ENCODE measurements around the gene CEP170B. TPM values are rescaled to one million over a fixed set of nuclear protein-coding genes. Genes with fewer than 3 reads are reported as not detected.

Gene CEP170B
- total RNA-seq, 1 donor from 2014 or later = 55.4 TPM

GRCh38 chr14:104871656-104872468, 6.8 kb downstream of the CEP170B start:
- no peak overlapping the region for H3K4me3 ChIP-seq (ENCODE audit: insufficient read depth, low read depth, low read length)
- no peak overlapping the region for H3K27ac ChIP-seq (ENCODE audit: low read depth, low read length)
- peaks cover 12% of the 10 kb centered on the region for H3K4me1 ChIP-seq (ENCODE audit: insufficient read depth, low read length)
- peak overlapping the region; percentile 53 for H3K27ac Mint-ChIP-seq (ENCODE audit: unreplicated experiment)
- TF ChIP-seq EZH2 (IDR thresholded peaks at IDR 0.05; ENCODE audit: insufficient read depth, low read length) (no peak), CTCF (IDR thresholded peaks at IDR 0.05; ENCODE audit: insufficient read depth, low read depth, low read length) (no peak)
- peaks cover 17% of the 10 kb centered on the region for H3K4me1 Mint-ChIP-seq (ENCODE audit: low read depth, unreplicated experiment)
- no peak for DNase-seq (ENCODE audit: low read depth)
- H3K36me3 ChIP-seq (ENCODE audit: insufficient read depth, low read length) = no peaks in the 10 kb centered on the region
- H3K27me3 ChIP-seq (ENCODE audit: insufficient read depth, low read length) = no peaks in the 10 kb centered on the region
- H3K79me2 ChIP-seq (ENCODE audit: insufficient read depth, low read length) = peaks cover 86% of the 10 kb centered on the region
- no peaks in the 10 kb centered on the region for H3K9me3 ChIP-seq (ENCODE audit: insufficient read depth, low read depth, low read length)
- no peaks in the 10 kb centered on the region for H3K27me3 Mint-ChIP-seq (ENCODE audit: low read depth, unreplicated experiment)
- no peak for FAIRE-seq
- H3K9ac ChIP-seq (ENCODE audit: low read length) = no peak overlapping the region
- H2AFZ ChIP-seq (ENCODE audit: low read depth, low read length) = no peak overlapping the region
- peaks cover 100% of the 10 kb centered on the region for H4K20me1 ChIP-seq (ENCODE audit: insufficient read depth, low read length)
- no peak overlapping the region for H3K4me2 ChIP-seq (ENCODE audit: low read length)
- no peaks in the 10 kb centered on the region for H3K36me3 Mint-ChIP-seq (ENCODE audit: low read depth, unreplicated experiment)
- H3K4me3 Mint-ChIP-seq (ENCODE audit: unreplicated experiment) = no peak overlapping the region
- H3K9me3 Mint-ChIP-seq (ENCODE audit: unreplicated experiment) = no peaks in the 10 kb centered on the region

- no peaks in the 10 kb centered on the region for H3K27me3 ChIP-seq (ENCODE audit: insufficient read depth, low read length)
- H3K4me2 ChIP-seq (ENCODE audit: low read length) = peak overlapping the region; percentile 57
- H3K27ac ChIP-seq (ENCODE audit: low read depth, low read length) = no peak overlapping the region
- peak; percentile 44 for DNase-seq (ENCODE audit: low read depth)
- no peaks in the 10 kb centered on the region for H3K36me3 Mint-ChIP-seq (ENCODE audit: low read depth, unreplicated experiment)
- TF ChIP-seq EZH2 (IDR thresholded peaks at IDR 0.05; ENCODE audit: insufficient read depth, low read length) (no peak), CTCF (IDR thresholded peaks at IDR 0.05; ENCODE audit: insufficient read depth, low read depth, low read length) (no peak)
- FAIRE-seq = no peak
- H3K9ac ChIP-seq (ENCODE audit: low read length) = no peak overlapping the region
- H3K36me3 ChIP-seq (ENCODE audit: insufficient read depth, low read length) = no peaks in the 10 kb centered on the region
- H3K4me3 ChIP-seq (ENCODE audit: insufficient read depth, low read depth, low read length) = no peak overlapping the region
- no peaks in the 10 kb centered on the region for H3K9me3 Mint-ChIP-seq (ENCODE audit: unreplicated experiment)
- H4K20me1 ChIP-seq (ENCODE audit: insufficient read depth, low read length) = peaks cover 98% of the 10 kb centered on the region
- no peaks in the 10 kb centered on the region for H3K27me3 Mint-ChIP-seq (ENCODE audit: low read depth, unreplicated experiment)
- peaks cover 78% of the 10 kb centered on the region for H3K79me2 ChIP-seq (ENCODE audit: insufficient read depth, low read length)
- H3K4me1 Mint-ChIP-seq (ENCODE audit: low read depth, unreplicated experiment) = peaks cover 10% of the 10 kb centered on the region
- H2AFZ ChIP-seq (ENCODE audit: low read depth, low read length) = no peak overlapping the region
- peaks cover 12% of the 10 kb centered on the region for H3K4me1 ChIP-seq (ENCODE audit: insufficient read depth, low read length)
- H3K9me3 ChIP-seq (ENCODE audit: insufficient read depth, low read depth, low read length) = no peaks in the 10 kb centered on the region
- no peak overlapping the region for H3K4me3 Mint-ChIP-seq (ENCODE audit: unreplicated experiment)
- H3K27ac Mint-ChIP-seq (ENCODE audit: unreplicated experiment) = no peak overlapping the region
Observed at GRCh38 chr14:104872469-104873341, 7.6 kb downstream of the CEP170B start.

Measured in astrocyte (in vitro differentiated cells and primary cell).